HG02973 (cell line): ENCODE measurements around the gene LGMN.

Source experiments
- ATAC-seq: cut with Tn5 transposase; IDR thresholded peaks from one replicate; pipeline ENCODE4 v1.9.1; 2021; ENCODE audit warnings: moderate library complexity; ENCODE audit not compliant: unreplicated experiment

Gene LGMN

DNA sequence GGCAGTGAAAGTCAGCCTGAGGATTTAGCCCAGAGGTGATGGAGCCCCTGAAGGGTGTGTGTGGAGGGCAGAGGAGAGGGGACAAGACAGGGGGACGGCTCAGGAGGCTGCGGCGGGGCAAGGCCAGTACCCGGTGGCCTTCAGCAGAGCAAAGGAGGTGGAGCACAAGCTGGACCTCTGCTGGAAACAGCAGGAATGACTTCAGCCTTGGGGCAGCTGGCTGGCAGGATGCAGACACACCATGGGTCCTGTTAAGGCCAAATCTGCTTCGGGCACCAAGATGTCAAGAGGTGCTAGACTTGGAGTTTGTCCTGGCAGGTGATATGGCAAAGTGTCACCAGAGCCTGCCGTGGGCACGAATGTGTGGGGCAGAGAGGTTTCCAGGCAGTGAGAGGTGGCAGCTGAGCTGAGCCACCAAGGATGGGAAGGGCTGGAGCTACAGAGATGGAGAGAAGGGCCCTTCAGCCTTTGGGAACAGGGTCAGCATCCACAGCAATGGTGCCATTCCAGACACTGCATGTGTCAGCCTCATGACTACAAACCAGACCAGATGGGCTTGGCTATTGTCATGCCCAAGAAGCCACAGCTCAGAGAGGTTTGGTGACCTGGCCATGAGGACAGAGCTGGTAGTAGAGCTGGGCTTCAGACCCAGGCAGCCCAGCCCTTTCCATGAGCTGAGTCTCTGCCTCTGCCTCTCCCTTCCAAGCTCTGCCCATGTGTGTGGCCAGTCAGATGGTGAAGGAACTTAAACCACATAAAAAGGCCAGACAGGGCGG, 91.9 kb downstream of the LGMN start:
- ATAC-seq = no peak

DNA sequence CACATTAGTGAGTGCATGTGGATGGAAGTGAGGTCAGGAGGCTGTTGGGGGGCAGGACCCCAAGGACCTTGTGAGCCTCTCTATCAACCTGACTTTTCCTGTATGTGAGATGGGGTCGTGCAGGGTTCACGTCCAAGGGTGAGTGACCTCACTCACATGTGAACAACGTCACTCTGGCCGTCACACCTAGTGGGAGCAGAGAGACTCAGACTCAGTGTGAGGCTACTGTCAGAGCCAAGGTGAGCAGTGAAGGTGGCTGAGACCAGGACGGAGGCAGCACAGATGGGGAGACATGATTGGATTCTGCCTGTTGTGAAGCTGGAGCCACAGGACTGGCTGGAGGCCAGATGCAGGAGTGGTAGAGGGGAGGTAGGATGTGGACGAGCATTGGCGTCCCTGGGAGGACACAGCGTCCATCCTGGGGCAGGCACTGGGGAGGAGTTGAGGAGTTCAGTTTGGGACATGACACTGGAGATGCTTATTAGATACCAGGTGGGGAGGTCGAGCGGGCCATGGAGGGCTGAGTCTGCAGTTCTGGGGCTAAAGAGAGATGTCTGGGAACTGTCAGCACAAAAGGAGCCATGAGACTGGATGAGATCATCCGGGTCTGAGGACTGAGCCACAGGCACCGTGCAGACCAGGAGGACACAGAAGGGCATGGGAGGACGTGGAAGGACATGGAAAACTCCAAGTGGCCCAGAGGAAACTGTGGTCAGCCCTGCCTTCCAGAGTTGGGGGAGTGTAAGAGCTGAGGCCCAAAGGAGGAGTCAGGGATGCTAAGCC, 92.8 kb downstream of the LGMN start:
- no peak for ATAC-seq

DNA sequence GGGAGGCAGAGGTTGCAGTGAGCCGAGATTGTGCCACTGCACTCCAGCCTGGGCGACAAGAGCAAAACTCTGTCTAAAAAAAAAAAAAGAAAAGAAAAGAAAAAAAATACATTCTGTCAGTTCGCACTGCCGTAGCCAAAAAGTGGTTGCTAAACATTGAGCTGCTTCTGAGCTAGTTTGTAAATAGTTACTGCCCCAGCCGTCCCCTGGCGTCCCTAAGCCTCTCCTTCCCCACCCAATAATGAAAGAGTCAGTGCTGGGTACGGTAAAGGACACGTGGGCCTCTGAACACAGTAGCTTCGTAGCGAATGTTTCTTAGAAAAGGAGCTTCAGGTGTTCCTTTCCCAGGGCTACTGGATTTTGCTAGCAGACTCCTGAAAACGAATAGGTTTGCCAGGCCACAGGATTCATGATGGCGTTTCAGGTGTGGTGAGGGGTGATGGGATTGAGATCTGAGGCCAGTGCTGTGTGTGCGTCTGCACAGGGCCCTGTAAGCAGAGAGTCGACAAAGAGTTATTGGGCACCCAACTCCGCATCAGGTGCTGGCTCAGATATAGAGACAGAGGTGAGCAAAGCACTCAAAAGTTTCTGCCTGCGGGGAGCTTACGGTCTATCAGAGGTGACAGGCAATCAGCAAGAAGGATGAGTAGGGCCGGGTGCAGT, 94.1 kb downstream of the LGMN start:
- no peak for ATAC-seq
